Measurements from ENCODE around the gene KIF12.
"Not testable (repeated sequence)": the region's sequence is repeated elsewhere in the genome, so short reads cannot be mapped to it uniquely, and the experiment has no call there.

Gene KIF12

DNA sequence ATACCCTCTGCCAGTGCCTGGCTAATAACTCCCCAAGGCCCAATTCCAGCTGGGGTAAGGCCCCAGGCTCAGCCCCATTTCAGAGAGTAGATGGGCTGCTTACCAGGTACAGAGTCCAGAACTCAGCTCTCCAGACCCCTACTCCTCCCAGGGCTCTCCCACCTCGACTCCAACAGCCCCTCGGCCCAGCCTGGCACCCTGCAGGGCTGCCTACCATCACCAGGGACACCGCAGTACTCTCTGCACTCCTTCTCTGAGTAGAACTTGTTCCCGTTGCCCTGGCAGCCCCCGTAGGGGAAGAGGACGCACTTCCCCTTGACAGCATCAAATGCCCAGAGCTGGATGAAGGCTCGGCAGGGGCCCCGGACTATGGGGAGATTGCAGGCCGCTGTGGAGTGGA lies 38.4 kb downstream of the KIF12 start:
- no peak for DNase-seq

- no peak for DNase-seq
These were observed 39.0 kb downstream of the KIF12 start for GRCh38 chr9:114060070-114060469.

DNA sequence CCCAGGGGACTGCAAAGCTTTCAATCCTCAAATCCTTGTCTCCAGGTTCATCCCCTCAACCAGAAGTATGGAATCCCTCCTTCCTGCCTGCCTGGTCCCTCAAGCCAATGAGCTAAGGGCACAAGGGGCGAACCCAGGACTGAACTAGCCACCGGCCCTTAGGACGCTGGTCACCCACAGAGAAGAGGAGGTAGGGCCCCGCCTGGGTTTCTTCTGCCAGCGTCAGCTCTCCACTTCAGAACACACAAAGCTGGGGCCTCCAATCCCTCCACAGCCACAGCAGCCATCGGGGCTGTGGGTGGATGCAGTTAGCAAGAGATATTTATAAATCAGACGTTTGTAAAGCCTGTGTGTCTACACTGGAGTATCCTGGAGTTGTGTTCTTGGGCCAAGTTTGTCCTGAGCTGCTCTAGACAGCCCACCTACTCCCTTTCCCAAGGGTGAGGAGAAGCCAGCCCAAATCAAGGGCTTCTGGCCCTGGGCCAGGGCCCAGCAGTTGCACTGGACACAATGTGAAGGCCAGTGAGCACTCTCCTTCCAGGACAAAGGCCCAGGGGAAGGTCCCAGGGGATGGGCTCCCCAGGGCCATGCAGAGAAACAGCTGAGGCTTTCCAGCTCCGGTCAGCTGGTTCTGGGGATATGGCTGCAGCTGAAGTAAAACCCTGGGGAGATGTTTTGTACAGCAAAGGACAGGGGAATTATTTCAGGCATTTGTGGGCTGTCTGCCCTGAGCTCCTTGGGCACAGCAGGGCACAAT lies 39.9 kb downstream of the KIF12 start:
- no peak for DNase-seq

- DNase-seq = no peak
These were observed 40.4 kb downstream of the KIF12 start for GRCh38 chr9:114058688-114059046.

DNA sequence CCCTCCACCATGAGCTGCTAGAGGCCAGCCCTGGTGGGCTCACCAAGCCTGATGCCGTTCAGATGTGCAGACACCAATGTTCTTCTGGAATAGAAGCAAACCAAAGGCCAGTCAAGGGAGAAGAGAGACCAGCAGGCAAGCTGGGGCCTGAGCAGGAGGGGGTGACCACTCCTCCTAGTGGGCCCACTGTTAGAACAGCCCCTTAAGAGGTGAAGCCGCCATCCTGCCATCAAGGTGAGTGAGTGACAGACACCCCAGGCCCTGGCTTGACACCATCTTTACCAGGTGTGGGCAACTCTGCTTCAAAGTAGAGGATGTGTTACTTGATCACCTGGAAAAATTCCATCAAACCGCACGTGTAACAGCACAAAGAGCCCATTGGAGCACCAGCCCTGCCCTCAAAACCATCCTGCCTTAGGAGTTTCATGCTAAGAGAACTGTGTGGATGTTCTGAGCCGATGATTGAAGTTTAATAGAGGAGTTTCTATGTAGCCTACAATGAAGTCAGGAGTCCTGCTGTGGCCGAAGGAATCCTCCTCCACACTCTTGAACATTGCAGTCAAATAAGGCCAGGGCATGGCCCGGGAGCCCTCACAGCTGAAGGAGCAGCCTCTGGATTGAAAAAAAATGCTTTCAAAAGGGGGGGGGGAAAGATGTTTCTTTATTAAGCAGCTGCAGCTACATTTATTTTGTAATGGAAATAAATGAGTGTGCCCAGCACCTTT lies 41.8 kb downstream of the KIF12 start:
- no peak for DNase-seq

- DNase-seq = no peak
These were observed 42.6 kb downstream of the KIF12 start for GRCh38 chr9:114056527-114056926.

DNA sequence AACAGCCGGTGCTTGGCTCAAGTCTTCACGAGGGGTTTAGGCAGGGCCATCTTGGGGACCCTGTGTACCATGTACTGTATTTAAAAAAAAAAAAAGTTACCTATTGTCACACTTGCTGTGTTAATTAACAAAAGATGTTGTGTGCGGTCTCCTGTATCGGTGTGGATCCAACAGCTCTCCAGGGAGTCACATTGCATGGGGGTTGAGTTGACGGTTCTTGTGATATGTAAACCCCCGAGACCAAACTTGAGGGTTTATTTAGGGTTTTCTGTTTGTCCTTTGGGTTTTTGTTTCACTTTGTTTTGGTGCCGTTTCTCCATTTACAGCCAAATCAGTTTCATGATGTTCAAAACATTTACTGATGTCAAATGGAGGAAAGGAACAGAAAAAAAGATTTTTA lies 43.2 kb downstream of the KIF12 start:
- no peak for DNase-seq

- no peak for DNase-seq
These were observed 44.0 kb downstream of the KIF12 start for GRCh38 chr9:114055061-114055460.

GRCh38 chr9:114054191-114054690 lies 44.9 kb downstream of the KIF12 start:
- DNase-seq = no peak

GRCh38 chr9:114053246-114054005 lies 45.7 kb downstream of the KIF12 start:
- no peak for DNase-seq

DNA sequence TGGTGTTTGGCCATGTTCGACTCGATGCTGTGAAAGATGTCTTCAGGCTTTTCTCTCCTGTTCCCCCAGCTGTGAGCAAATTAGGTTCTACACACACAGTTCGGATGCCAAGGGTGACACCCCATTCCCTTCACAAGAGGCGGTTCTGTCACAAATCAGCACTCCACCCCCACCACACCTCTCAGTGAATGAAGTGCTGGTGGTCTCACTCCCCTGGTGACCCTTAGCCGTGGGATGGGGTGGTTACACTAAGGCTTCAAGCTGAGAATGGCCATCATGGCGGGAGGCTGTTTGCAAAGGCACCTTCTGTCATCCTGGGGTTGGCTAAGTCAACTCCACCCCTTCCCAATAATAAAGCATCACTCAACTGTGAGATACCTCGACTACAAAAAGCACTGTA lies 47.4 kb downstream of the KIF12 start:
- no peak for DNase-seq

DNA sequence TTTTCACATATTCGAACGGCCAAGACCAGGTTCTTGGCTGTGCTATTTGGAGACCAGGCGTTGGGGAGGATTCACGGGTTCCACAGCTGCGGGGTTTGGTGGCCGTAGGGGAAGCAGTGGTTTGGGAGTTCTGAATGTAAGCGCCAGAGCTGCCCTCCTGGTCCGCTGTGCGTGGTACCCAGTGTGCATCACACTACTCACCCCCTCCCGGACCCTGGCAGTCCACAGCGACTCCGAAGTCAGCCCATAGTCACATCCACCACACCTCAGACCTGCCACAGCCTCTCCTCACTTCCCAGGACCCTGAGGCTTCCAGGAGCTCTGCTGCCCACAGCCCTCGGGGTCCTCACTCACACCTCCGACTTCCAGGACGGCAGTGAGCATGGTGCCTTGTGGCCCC lies 47.8 kb downstream of the KIF12 start:
- DNase-seq = no peak

GRCh38 chr9:114050646-114051045 lies 48.4 kb downstream of the KIF12 start:
- DNase-seq = no peak

DNA sequence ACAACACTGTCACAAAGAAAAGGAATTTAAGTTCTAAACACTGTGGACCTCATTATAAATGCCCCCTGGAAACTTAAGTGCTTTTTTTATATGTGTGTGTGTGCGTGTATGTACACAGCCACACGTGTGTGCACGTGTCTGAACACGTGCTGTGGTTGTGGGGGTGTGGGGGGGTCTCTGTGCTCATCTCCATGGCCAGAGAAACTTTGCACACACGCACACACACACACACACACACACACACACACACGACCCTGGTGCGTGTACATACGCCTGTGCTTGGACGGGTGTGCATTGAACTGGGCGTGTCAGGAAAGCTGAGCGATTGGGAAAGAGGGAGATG lies 48.9 kb downstream of the KIF12 start:
- DNase-seq = no peak

GRCh38 chr9:114049441-114050225 lies 49.5 kb downstream of the KIF12 start:
- DNase-seq = no peak

- DNase-seq = no peak
These were observed 50.3 kb downstream of the KIF12 start for GRCh38 chr9:114048533-114049415.

GRCh38 chr9:114047717-114048116 lies 51.4 kb downstream of the KIF12 start:
- DNase-seq = no peak

GRCh38 chr9:114046875-114047274 lies 52.2 kb downstream of the KIF12 start:
- no peak for DNase-seq

DNA sequence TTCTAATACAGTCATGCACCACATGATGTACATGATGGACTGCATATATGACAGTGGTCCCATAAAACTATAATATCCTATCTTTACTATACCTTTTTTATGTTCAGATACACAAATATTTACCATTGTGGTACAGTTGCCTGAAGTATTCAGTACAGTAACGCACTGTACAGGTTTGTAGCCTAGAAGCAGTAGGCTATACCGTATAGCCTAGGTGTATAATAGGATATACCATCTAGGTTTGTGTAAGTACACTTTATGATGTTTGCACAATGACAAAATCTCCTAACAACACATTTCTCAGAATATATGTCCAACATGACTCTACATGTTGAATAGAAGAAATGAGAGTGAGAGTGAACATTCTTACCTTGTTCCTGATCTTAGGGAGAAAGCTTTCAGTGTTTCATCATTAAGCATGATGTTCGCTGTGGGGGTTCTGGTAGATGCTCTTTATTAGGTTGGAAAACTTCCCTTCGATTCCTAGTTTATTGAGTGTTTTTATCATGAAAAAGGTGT lies 52.8 kb downstream of the KIF12 start:
- no peak for DNase-seq

DNA sequence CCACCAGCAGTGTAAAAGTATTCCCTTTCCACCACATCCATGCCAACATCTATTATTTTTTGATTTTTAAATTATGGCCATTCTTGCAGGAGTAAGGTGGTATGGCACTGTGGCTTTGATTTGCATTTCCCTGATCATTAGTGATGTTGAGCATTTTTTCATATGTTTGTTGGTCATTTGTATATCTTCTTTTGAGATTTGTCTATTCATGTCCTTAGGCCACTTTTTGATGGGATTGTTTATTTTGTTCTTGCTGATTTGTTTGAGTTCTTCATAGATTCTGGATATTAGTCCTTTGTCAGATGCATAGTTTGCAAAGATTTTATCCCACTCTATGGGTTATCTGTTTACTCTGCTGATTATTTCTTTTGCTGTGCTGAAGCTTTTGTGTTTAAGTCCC lies 55.4 kb downstream of the KIF12 start:
- DNase-seq = not testable (repeated sequence)

Data from amniotic stem cell (primary cell).